ENCODE measurements around the gene KDM4F.

DNA sequence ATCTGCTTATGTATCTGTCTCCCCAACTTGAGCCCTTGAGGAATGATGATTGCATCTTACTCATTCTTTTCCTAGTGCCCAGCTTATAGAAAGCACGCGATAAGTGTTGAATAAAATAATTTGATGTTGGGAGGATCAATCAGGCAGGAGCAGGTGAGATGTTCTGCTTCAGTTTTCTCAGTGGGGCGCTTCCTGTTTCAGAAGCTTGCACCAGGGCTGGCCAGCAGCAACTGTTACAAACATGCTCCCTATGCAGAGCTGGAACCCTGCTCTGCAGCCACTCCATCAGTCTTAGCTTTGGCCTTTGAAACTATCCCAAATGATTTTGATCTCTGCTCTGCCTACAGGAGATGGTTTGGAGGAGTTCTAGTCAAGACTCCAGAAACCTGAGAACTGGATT, 44.3 kb downstream of the KDM4F start:
- no peak for TF ChIP-seq EGR1 (IDR thresholded peaks at IDR 0.05; ENCODE audit: low read depth in 2 of 2)
- TF ChIP-seq TAF1 (conservative IDR thresholded peaks at IDR 0.05): no peak
- no peak for TF ChIP-seq YY1 (IDR thresholded peaks at IDR 0.05)
